ENCODE results near the gene GAS7.

The GAS7 gene

GRCh38 chr17:9912121-9913099, 286.0 kb downstream of the GAS7 start:
- TF ChIP-seq CTCF (IDR thresholded peaks at IDR 0.05; ENCODE audit: borderline replicate concordance, control extremely low read depth, extremely low read depth, insufficient read depth, missing control alignments), result no peak

GRCh38 chr17:9911089-9911488, 287.3 kb downstream of the GAS7 start:
- TF ChIP-seq CTCF (IDR thresholded peaks at IDR 0.05; ENCODE audit: borderline replicate concordance, control extremely low read depth, extremely low read depth, insufficient read depth, missing control alignments), result no peak
- no peak for DNase-seq (ENCODE audit: low spot score)
- in situ Hi-C loops (cut with MboI; ENCODE audit: low sequenced_read_pairs, unreplicated experiment), result no loop called here

More at GRCh38 chr17:9912121-9913099, 286.0 kb downstream of the GAS7 start:
- no peak for DNase-seq (ENCODE audit: low spot score)
- in situ Hi-C loops (cut with MboI; ENCODE audit: low sequenced_read_pairs, unreplicated experiment), result no loop called here

- no peak for TF ChIP-seq CTCF (IDR thresholded peaks at IDR 0.05; ENCODE audit: borderline replicate concordance, control extremely low read depth, extremely low read depth, insufficient read depth, missing control alignments)
- in situ Hi-C loops (cut with MboI; ENCODE audit: low sequenced_read_pairs, unreplicated experiment), result loop anchor here (10.0 kb wide), 1 partner anchor 56 kb away; no protein-coding TSS in a partner anchor
- DNase-seq (ENCODE audit: low spot score), result no peak
These were observed 289.8 kb downstream of the GAS7 start for GRCh38 chr17:9908649-9909042.

- in situ Hi-C loops (cut with MboI; ENCODE audit: low sequenced_read_pairs, unreplicated experiment), result loop anchor here (10.0 kb wide), 1 partner anchor 57 kb away; no protein-coding TSS in a partner anchor
- TF ChIP-seq CTCF (IDR thresholded peaks at IDR 0.05; ENCODE audit: borderline replicate concordance, control extremely low read depth, extremely low read depth, insufficient read depth, missing control alignments), result no peak
- no peak for DNase-seq (ENCODE audit: low spot score)
These were observed 290.3 kb downstream of the GAS7 start for GRCh38 chr17:9907883-9908648.

GRCh38 chr17:9907131-9907530, 291.3 kb downstream of the GAS7 start:
- in situ Hi-C loops (cut with MboI; ENCODE audit: low sequenced_read_pairs, unreplicated experiment), result loop anchor here (10.0 kb wide), 1 partner anchor 58 kb away; no protein-coding TSS in a partner anchor
- TF ChIP-seq CTCF (IDR thresholded peaks at IDR 0.05; ENCODE audit: borderline replicate concordance, control extremely low read depth, extremely low read depth, insufficient read depth, missing control alignments), result no peak
- DNase-seq (ENCODE audit: low spot score), result no peak

- no peak for TF ChIP-seq CTCF (IDR thresholded peaks at IDR 0.05; ENCODE audit: borderline replicate concordance, control extremely low read depth, extremely low read depth, insufficient read depth, missing control alignments)
- in situ Hi-C loops (cut with MboI; ENCODE audit: low sequenced_read_pairs, unreplicated experiment), result loop anchor here (10.0 kb wide), 1 partner anchor 58 kb away; no protein-coding TSS in a partner anchor
- DNase-seq (ENCODE audit: low spot score), result no peak
These were observed 291.8 kb downstream of the GAS7 start for GRCh38 chr17:9906616-9907015.
